HG03064 (cell line): ENCODE data around the gene RPRML.
"Not testable (repeated sequence)": the region's sequence is repeated elsewhere in the genome, so short reads cannot be mapped to it uniquely, and the experiment has no call there.

ENCODE experiments used
- ATAC-seq: cut with Tn5 transposase; IDR thresholded peaks from one replicate; pipeline ENCODE4 v1.9.1; 2021; ENCODE audit warnings: low read depth; ENCODE audit not compliant: unreplicated experiment

Gene RPRML

GRCh38 chr17:46977348-46977747 is 1.7 kb downstream of the RPRML start:
- no peak for ATAC-seq

GRCh38 chr17:46976626-46977270 is 2.3 kb downstream of the RPRML start:
- no peak for ATAC-seq

- no peak for ATAC-seq
Observed at GRCh38 chr17:46975287-46975686, 3.8 kb downstream of the RPRML start.

- ATAC-seq = no peak
Observed at GRCh38 chr17:46974086-46974485, 5.0 kb downstream of the RPRML start.

- ATAC-seq = no peak
Observed at GRCh38 chr17:46972346-46972745, 6.7 kb downstream of the RPRML start.

- ATAC-seq = no peak
Observed at GRCh38 chr17:46971647-46972300, 7.3 kb downstream of the RPRML start.

GRCh38 chr17:46968896-46969295 is 10.2 kb downstream of the RPRML start:
- no peak for ATAC-seq

- ATAC-seq = no peak
Observed at GRCh38 chr17:46968224-46968834, 10.7 kb downstream of the RPRML start.

GRCh38 chr17:46964315-46965265 is 14.5 kb downstream of the RPRML start:
- ATAC-seq = no peak

- ATAC-seq = no peak
Observed at GRCh38 chr17:46963571-46963970, 15.5 kb downstream of the RPRML start.

- no peak for ATAC-seq
Observed at GRCh38 chr17:46962374-46962790, 16.7 kb downstream of the RPRML start.

GRCh38 chr17:46960152-46960551 is 18.9 kb downstream of the RPRML start:
- no peak for ATAC-seq

- ATAC-seq = no peak
Observed at GRCh38 chr17:46958041-46958591, 20.9 kb downstream of the RPRML start.

GRCh38 chr17:46953191-46953590 is 25.9 kb downstream of the RPRML start:
- ATAC-seq = not testable (repeated sequence)

GRCh38 chr17:46952115-46952514 is 26.9 kb downstream of the RPRML start:
- no peak for ATAC-seq

GRCh38 chr17:46951706-46952105 is 27.3 kb downstream of the RPRML start:
- no peak for ATAC-seq

- no peak for ATAC-seq
Observed at GRCh38 chr17:46950997-46951621, 27.9 kb downstream of the RPRML start.

- no peak for ATAC-seq
Observed at GRCh38 chr17:46950342-46950996, 28.6 kb downstream of the RPRML start.

GRCh38 chr17:46949291-46950174 is 29.5 kb downstream of the RPRML start:
- no peak for ATAC-seq
